Neural progenitor cell (in vitro differentiated cells): ENCODE measurements around the gene DTNB.

Source experiments
- EZH2 ChIP-seq: fragments of 200-600 bp; sonication (generic); IDR thresholded peaks from 2 replicates; pipeline ENCODE4 v1.6.1; 2017; ENCODE audit warnings: antibody characterized with exemption, mild to moderate bottlenecking, moderate library complexity
- EZH2phosphoT487 ChIP-seq: fragments of 200-600 bp; sonication (generic); IDR thresholded peaks from 2 replicates; pipeline ENCODE4 v1.6.1; 2017; ENCODE audit warnings: antibody characterized with exemption
- TF ChIP-seq, protein P1 (sequence below): fragments of 200-600 bp; sonication (generic); IDR thresholded peaks from 2 replicates; pipeline ENCODE4 v1.5.1; 2017; ENCODE audit warnings: antibody characterized with exemption, mild to moderate bottlenecking

DNA sequence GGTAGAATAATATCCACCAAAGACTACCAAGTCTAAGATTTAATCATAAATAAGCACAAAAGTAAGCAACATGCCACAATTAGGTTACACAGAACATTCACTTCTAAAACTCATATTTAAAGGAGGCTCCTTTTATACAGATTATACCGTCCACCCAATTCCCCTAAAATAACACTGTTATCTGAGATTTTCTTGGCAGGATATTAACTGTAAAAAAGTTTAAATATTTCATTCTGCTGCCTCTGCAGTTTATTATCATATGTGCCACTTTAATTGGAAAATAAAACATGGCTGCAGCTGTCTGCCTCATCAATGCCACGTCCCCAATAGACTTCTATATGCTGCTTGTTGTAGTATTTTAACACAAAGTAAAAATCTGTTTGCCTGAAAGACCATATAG is 140.9 kb downstream of the DTNB start:
- TF ChIP-seq, protein P1, sequence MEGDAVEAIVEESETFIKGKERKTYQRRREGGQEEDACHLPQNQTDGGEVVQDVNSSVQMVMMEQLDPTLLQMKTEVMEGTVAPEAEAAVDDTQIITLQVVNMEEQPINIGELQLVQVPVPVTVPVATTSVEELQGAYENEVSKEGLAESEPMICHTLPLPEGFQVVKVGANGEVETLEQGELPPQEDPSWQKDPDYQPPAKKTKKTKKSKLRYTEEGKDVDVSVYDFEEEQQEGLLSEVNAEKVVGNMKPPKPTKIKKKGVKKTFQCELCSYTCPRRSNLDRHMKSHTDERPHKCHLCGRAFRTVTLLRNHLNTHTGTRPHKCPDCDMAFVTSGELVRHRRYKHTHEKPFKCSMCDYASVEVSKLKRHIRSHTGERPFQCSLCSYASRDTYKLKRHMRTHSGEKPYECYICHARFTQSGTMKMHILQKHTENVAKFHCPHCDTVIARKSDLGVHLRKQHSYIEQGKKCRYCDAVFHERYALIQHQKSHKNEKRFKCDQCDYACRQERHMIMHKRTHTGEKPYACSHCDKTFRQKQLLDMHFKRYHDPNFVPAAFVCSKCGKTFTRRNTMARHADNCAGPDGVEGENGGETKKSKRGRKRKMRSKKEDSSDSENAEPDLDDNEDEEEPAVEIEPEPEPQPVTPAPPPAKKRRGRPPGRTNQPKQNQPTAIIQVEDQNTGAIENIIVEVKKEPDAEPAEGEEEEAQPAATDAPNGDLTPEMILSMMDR = no peak
- TF ChIP-seq EZH2phosphoT487 (no peak), EZH2 (no peak)
